NCI-H345 (cell line): ENCODE measurements around the gene VPS29.

Experiments
- DNase-seq: peaks from one replicate; lab custom pipeline; 2025; lab: John Stamatoyannopoulos, UW

Gene VPS29

GRCh38 chr12:110444455-110444854 lies 57.5 kb downstream of the VPS29 start:
- DNase-seq = no peak
